NCI-H2171 treated with DMSO at 0.1 percent for 48 hours (cell line): ENCODE results near the gene CETN1.

Experiments
- DNase-seq: peaks from one replicate; lab custom pipeline; 2025; lab: John Stamatoyannopoulos, UW

Gene CETN1

GRCh38 chr18:580154-580553, at the start of gene CETN1:
CETN1 (plus strand) TSS chr18:580380; CDS start chr18:580409, 29 bp downstream.
- DNase-seq = no peak

- no peak for DNase-seq
Measured at GRCh38 chr18:532018-532417, 48.2 kb upstream of the CETN1 start.

- DNase-seq = no peak
Measured at GRCh38 chr18:532632-533031, 47.5 kb upstream of the CETN1 start.

GRCh38 chr18:533995-534601, 46.1 kb upstream of the CETN1 start:
- DNase-seq = no peak

GRCh38 chr18:543447-544078, 36.6 kb upstream of the CETN1 start:
- no peak for DNase-seq

- no peak for DNase-seq
Measured at GRCh38 chr18:549967-550366, 30.2 kb upstream of the CETN1 start.

GRCh38 chr18:551404-552061, 28.6 kb upstream of the CETN1 start:
- no peak for DNase-seq

- DNase-seq = no peak
Measured at GRCh38 chr18:555705-556457, 24.3 kb upstream of the CETN1 start.

- no peak for DNase-seq
Measured at GRCh38 chr18:564708-565561, 15.2 kb upstream of the CETN1 start.

GRCh38 chr18:565562-566061, 14.6 kb upstream of the CETN1 start:
- no peak for DNase-seq

- no peak for DNase-seq
Measured at GRCh38 chr18:567122-567521, 13.1 kb upstream of the CETN1 start.

- DNase-seq = no peak
Measured at GRCh38 chr18:568731-569130, 11.4 kb upstream of the CETN1 start.

GRCh38 chr18:570256-570655, 9.9 kb upstream of the CETN1 start:
- DNase-seq = no peak

- no peak for DNase-seq
Measured at GRCh38 chr18:570697-571096, 9.5 kb upstream of the CETN1 start.

GRCh38 chr18:572091-572830, 7.9 kb upstream of the CETN1 start:
- no peak for DNase-seq

- no peak for DNase-seq
Measured at GRCh38 chr18:572831-573289, 7.3 kb upstream of the CETN1 start.

GRCh38 chr18:573385-573784, 6.8 kb upstream of the CETN1 start:
- no peak for DNase-seq

GRCh38 chr18:574149-574860, 5.9 kb upstream of the CETN1 start:
- DNase-seq = no peak

GRCh38 chr18:574865-575645, 5.1 kb upstream of the CETN1 start:
- DNase-seq = no peak
